Fibroblast of pulmonary artery (primary cell): Measurements from ENCODE around the gene OVOL1.
A peak's percentile ranks its signal among the peaks of the same experiment; 100 is the strongest.

Experiments used
- DNase-seq: peaks from one replicate; pipeline ENCODE4 v3.0.0-alpha.2; 2010; ENCODE audit warnings: low read depth
- H3K4me3 ChIP-seq: replicated peaks from 2 replicates; pipeline ENCODE4 v1.5.1; 2011; ENCODE audit warnings: low read depth, mild to moderate bottlenecking, control low read depth, low read length, moderate library complexity
- TF ChIP-seq, protein P1 (sequence below): IDR thresholded peaks from 2 replicates; pipeline ENCODE4 v1.5.1; 2011; ENCODE audit warnings: mild to moderate bottlenecking, control low read depth, low read length, inconsistent platforms; ENCODE audit errors: missing control alignments

The OVOL1 gene

DNA sequence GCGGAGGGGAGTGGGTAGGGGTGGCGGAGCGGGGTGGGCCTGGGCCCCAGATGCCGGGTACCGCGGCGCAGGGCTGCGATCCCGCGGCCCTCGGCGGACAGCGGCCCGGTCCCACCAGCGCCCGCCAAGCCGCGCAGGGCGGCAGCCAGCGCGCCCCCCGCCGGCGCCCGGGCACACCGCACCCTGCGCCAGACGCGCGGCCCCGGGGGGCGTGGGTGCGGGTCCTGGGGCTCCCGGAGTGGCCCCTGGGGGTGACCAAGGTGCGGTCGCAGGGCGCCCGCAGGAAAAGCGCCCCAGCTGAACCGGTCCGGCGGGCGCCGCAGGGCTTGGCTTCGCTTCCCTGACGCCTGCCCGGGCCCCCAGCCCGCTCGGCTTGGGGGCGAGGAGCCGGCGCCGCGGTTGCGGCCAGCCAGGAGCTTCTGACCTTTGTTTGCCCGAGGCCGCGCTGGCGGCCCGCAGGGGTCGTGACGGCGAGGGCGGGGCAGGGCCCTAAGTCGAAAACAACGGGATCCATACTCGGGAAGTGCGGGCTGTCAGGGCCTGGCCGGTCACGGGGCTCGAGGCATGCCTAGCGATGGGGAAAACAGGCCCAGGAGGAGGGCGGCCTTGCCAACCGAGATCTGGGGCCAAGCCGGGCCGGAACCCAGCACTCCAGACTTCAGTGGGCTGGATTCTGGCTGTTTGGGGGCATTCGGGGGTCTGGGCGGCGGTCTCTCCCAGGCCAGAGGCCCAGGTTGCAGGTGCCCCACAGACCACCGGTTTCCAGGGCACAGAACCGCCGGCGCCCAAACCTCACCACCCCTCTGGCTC, 5.5 kb upstream of the OVOL1 start:
- TF ChIP-seq, protein P1, sequence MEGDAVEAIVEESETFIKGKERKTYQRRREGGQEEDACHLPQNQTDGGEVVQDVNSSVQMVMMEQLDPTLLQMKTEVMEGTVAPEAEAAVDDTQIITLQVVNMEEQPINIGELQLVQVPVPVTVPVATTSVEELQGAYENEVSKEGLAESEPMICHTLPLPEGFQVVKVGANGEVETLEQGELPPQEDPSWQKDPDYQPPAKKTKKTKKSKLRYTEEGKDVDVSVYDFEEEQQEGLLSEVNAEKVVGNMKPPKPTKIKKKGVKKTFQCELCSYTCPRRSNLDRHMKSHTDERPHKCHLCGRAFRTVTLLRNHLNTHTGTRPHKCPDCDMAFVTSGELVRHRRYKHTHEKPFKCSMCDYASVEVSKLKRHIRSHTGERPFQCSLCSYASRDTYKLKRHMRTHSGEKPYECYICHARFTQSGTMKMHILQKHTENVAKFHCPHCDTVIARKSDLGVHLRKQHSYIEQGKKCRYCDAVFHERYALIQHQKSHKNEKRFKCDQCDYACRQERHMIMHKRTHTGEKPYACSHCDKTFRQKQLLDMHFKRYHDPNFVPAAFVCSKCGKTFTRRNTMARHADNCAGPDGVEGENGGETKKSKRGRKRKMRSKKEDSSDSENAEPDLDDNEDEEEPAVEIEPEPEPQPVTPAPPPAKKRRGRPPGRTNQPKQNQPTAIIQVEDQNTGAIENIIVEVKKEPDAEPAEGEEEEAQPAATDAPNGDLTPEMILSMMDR, result no peak
- H3K4me3 ChIP-seq, result peak overlapping the region; percentile 43
- DNase-seq, result no peak

DNA sequence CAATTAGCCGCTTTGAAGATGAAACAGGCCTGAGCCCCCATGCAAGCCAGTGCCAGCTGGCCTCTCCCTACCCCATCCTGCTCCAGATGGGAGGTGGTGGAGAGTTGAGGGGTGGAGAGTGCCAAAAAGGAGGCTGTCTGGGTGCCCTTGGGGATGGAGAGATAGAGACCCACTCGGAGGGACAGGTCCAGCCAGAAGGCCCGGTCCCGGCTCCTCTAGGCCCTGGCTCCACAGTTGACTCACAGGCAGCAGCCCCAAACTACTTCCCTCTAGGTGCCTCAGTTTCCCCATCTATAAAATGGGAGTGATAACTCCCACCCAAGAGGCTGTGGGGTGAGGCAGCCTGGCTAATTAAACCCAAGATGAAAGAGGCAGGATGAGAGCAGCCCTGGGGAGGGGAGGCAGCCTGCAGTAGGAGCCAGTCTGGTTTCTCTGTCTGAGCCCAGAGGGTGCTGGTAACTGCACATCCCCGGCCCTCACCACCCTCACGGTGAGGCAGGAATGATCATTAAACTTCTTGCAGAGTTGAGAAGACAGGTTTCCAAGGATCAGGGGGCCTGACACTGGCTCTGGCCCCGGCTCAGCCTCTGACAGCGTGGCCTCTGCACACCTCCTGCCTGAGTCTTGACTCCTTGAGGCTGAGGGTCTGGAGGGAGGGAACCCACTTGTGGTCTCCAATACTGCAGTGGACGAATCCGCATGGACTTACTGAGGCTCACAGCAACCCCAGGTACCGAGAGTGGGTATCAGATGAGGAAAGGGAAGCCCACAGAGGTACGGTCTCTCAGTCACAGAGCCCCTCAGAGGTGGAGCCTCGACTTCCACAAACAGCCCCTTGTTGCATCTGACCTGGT, 4.7 kb upstream of the OVOL1 start:
- TF ChIP-seq, protein P1, result no peak
- DNase-seq, result no peak
- H3K4me3 ChIP-seq, result no peak overlapping the region

DNA sequence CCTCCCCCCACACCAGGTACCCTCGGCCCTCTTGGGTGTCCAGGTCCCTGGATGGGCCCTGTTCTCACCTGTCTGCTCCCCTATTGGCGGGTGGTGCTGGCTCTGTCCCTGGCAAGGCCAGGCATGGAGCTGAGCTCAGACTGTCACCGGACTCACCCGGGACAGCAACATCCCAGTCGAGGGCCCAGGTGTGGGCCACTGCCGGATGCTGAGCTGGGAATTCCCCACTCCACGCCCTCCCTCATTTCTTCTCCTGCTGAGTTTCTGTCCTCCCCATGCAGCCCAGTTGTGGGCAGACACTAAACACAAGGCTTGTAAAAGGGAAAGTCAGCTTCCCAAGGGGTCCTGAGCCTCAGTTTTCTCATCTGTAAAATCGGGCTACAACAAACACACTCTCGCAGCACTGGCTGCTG, 4.0 kb upstream of the OVOL1 start:
- H3K4me3 ChIP-seq, result no peak overlapping the region
- no peak for DNase-seq
- TF ChIP-seq, protein P1, result no peak

DNA sequence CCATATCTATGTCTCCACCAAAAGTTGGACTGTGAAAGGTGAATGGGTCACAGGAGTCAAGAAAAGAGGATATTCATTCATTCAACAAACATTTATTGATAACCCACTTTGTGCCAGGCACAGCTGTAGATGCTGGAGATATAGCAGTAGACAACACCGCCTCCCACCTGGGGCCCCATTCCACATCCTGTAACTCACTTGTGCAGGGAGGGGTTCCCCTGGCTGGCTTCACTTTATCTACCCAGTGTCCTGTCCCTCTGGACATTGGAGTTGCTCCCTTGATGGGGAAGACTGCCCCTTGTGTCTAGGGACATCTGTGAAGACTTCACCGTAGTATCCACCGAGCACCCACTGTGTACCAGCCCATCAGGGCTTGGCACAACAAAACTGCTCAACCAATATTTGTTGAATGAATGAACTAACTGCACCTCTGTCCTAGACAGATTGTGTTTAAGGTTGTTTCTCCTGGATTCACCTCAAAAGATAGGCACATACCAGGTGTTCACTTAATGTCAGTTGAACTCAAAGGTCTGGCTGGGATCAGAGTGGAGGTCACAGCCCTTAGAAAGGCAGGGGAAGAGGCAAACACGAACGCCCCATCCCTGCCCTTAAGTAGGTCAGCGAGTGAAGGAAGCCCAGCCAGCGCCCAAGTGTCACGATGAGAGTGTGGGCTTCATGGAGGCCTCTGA, 1.4 kb upstream of the OVOL1 start:
- DNase-seq, result no peak
- TF ChIP-seq, protein P1, result no peak
- no peak overlapping the region for H3K4me3 ChIP-seq

DNA sequence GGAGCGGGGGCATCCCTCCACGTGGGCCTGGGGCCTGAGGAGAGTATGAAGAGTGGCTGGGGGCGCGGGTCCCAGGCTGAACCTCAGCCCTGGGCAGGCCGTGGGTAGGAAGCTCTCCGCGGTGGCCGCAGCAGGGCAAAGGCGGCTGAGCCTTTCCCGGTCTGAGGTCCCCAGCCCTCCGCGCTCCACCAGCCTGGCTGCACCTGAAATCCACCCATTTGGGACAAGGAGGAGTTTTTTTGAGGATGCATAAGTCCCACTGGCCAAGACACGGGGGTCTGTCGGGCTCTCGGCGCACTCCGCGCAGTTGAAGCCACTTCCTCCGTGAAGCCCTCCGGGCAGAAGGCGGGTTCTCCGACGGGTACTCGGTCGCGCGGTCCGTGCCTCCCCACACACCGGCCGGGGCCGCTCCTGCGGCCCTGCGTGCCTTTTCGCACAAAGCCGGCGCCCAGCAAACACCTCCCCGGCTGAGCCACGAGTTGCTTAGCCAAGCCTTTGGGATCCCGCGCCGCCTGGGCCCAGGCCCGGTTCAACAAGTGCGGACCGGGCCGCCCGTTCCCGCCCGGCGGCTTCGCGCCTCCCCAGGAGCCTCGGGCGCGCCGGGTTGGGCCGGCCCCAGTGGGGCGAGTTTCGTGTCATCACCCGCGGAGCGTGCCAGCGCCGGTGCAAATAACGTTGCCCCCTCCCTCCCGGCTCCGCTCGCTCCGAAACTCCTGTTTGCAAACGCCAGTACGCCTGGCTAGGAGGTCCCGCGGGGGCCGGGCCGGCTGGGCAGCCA, 666 bp upstream of the OVOL1 start:
- DNase-seq, result no peak
- TF ChIP-seq, protein P1, result no peak
- no peak overlapping the region for H3K4me3 ChIP-seq
